K562 (cell line): ENCODE measurements around the gene RNF224.

Experiments used
- CC2D1A ChIP-seq: fragments of 450-650 bp; IDR thresholded peaks from 2 replicates; pipeline ENCODE4 v1.6.1; 2017; ENCODE audit warnings: mild to moderate bottlenecking
- FOXK2 ChIP-seq, 2 experiments: fragments of 450-650 bp; IDR thresholded peaks in 1 of 2; conservative IDR thresholded peaks in 1 of 2; 2 replicates each; pipeline ENCODE4 v1.6.1; 2016; ENCODE audit warnings: low read depth in 2 of 2, mild to moderate bottlenecking in 1 of 2
- MLLT1 ChIP-seq, 2 experiments: fragments of 450-650 bp; IDR thresholded peaks; 2 replicates each; pipeline ENCODE4 v1.6.1; 2016
- NFYB ChIP-seq: IDR thresholded peaks from 2 replicates; pipeline ENCODE4 v1.6.1; 2011; ENCODE audit warnings: mild to moderate bottlenecking, moderate library complexity; ENCODE audit not compliant: insufficient read length; ENCODE audit errors: extremely low read depth
- SMAD4 ChIP-seq: fragments of 250-450 bp; sonication (Bioruptor Pico); conservative IDR thresholded peaks from 2 replicates; pipeline ENCODE4 v1.8.0; 2021; ENCODE audit warnings: inconsistent platforms, mild to moderate bottlenecking, moderate library complexity
- SMC3 ChIP-seq: conservative IDR thresholded peaks from 2 replicates; pipeline ENCODE4 v1.6.1; 2011; ENCODE audit warnings: low read depth, low read length, improper control_type of control experiment; ENCODE audit not compliant: insufficient read depth
- TCF7L2 ChIP-seq: fragments of 150-350 bp; IDR thresholded peaks from 2 replicates; pipeline ENCODE4 v1.6.1; 2016; ENCODE audit warnings: low read depth, mild to moderate bottlenecking, low read length, moderate library complexity

DNA sequence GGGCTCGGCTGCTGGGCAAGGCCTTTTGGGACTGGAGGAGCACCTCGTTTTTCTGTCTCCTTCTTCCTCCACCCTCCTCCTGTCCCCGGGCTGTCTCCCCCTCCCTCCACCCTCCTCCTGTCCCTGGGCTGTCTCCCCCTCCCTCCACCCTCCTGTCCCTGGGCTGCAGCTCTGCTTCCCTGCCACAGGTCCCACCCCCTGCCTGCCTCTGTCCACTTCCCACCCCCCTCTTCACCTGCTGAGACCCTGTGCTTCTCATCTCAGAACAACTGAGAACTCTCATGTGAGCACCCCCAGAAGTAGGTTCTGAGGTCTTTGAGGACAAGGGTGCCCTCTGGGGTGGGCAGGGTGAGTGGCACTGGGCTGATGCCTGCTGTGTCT is 44.4 kb downstream of the RNF224 start:
- TF ChIP-seq SMC3 (no peak), MLLT1 (IDR thresholded peaks at IDR 0.05) (no peak), NFYB (no peak), CC2D1A (no peak), TCF7L2 (no peak), SMAD4 (CRISPR knock-in tag) (no peak), FOXK2 (conservative IDR thresholded peaks at IDR 0.05 in 1 of 2, IDR thresholded peaks at IDR 0.05 in 1 of 2; ENCODE audit: low read depth in 2 of 2) (no peak)
